Prostate gland (tissue), 2 donors: ENCODE measurements around the gene HBA2.

ENCODE experiments used
- CTCF ChIP-seq, 4 experiments: fragments of 200-600 bp in 2 of 4; fragments of 450-650 bp in 2 of 4; sonication (generic) in 2 of 4; IDR thresholded peaks; 1 replicate in 3 of 4; 2 replicates in 1 of 4; pipeline ENCODE4 v1.5.1; 2016 to 2019; ENCODE audit warnings: antibody characterized with exemption in 4 of 4, mild to moderate bottlenecking in 2 of 4, moderate library complexity in 2 of 4
- POLR2A ChIP-seq: fragments of 450-650 bp; IDR thresholded peaks from one replicate; pipeline ENCODE4 v1.6.1; 2016; ENCODE audit warnings: antibody characterized with exemption, mild to moderate bottlenecking
- POLR2AphosphoS5 ChIP-seq: sonication (generic); formaldehyde crosslinking; IDR thresholded peaks from one replicate; pipeline ENCODE4 v1.6.1; 2017; ENCODE audit warnings: antibody characterized with exemption

GRCh38 chr16:194516-194915, 21.8 kb downstream of the HBA2 start:
- TF ChIP-seq CTCF (IDR thresholded peaks at IDR 0.05) (no peak), POLR2A (no peak), POLR2AphosphoS5 (no peak)
